Fibroblast of pulmonary artery (primary cell): ENCODE results near the gene MYDGF.

Source experiments
- DNase-seq: peaks from one replicate; pipeline ENCODE4 v3.0.0-alpha.2; 2010; ENCODE audit warnings: low read depth
- H3K4me3 ChIP-seq: replicated peaks from 2 replicates; pipeline ENCODE4 v1.5.1; 2011; ENCODE audit warnings: low read depth, mild to moderate bottlenecking, control low read depth, low read length, moderate library complexity
- TF ChIP-seq, protein P1 (sequence below): IDR thresholded peaks from 2 replicates; pipeline ENCODE4 v1.5.1; 2011; ENCODE audit warnings: mild to moderate bottlenecking, control low read depth, low read length, inconsistent platforms; ENCODE audit errors: missing control alignments

Gene MYDGF

GRCh38 chr19:4660181-4660791 is 9.9 kb downstream of the MYDGF start:
- DNase-seq: no peak
- H3K4me3 ChIP-seq: no peak overlapping the region
- TF ChIP-seq, protein P1, sequence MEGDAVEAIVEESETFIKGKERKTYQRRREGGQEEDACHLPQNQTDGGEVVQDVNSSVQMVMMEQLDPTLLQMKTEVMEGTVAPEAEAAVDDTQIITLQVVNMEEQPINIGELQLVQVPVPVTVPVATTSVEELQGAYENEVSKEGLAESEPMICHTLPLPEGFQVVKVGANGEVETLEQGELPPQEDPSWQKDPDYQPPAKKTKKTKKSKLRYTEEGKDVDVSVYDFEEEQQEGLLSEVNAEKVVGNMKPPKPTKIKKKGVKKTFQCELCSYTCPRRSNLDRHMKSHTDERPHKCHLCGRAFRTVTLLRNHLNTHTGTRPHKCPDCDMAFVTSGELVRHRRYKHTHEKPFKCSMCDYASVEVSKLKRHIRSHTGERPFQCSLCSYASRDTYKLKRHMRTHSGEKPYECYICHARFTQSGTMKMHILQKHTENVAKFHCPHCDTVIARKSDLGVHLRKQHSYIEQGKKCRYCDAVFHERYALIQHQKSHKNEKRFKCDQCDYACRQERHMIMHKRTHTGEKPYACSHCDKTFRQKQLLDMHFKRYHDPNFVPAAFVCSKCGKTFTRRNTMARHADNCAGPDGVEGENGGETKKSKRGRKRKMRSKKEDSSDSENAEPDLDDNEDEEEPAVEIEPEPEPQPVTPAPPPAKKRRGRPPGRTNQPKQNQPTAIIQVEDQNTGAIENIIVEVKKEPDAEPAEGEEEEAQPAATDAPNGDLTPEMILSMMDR: peak; percentile 31

GRCh38 chr19:4657835-4658234 is 12.3 kb downstream of the MYDGF start:
- TF ChIP-seq, protein P1: no peak
- H3K4me3 ChIP-seq: no peak overlapping the region
- DNase-seq: no peak

GRCh38 chr19:4657262-4657661 is 12.9 kb downstream of the MYDGF start:
- no peak for DNase-seq
- TF ChIP-seq, protein P1: no peak
- H3K4me3 ChIP-seq: no peak overlapping the region

DNA sequence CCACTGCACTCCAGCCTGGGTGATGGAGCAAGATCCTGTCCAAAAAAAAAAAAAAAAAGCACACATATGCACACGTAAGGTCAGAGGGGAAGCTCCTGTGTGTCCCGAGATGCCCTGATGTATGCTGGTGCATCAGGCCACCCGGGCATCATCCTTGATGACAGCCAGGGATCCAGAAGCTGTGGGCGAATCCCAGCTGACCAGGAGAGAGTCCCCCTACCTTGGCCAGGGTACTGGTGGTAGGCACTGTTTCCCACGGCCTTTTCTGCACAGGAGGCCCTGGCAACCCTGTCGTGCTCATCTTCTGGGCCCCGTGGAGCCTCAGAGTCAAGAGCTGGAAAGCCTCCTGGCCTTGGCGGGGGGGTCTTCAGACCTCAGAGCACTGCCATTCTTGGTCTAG is 14.0 kb downstream of the MYDGF start:
- H3K4me3 ChIP-seq: no peak overlapping the region
- TF ChIP-seq, protein P1: no peak
- no peak for DNase-seq

- TF ChIP-seq, protein P1: no peak
- DNase-seq: no peak
- H3K4me3 ChIP-seq: no peak overlapping the region
These were observed 15.4 kb downstream of the MYDGF start for GRCh38 chr19:4654437-4655361.

DNA sequence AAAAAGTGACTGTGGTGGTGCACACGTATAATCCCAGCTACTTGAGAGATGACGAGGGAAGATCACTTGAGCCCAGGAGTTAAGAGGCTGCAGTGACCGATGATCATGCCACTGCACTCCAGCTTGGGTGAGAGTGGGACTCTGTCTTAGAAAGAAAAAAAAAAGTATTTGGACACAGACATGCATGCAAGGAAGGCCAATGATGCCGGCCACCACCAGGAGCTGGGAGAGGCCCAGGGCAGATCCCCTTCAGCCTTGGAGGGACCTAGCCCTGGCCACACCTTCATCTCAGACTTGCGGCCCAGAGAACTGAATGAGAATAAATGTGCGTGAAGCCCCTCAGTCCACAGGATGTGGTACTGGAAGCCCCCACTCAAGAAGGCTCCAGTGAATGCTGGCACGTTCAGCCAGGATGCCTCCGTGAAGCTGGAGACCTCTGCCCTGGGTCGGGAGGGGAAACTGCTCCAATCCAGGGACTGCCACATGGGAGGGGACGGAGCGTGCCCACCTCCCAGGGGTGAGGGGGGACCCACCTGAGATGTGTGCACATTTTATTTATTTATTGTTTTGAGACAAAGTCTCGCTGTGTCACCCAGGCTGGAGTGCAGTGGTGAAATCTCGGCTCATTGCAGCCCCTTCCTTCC is 16.2 kb downstream of the MYDGF start:
- DNase-seq: no peak
- TF ChIP-seq, protein P1: no peak
- H3K4me3 ChIP-seq: no peak overlapping the region
